Measurements from ENCODE around the gene LIMK1.
"Not testable (repeated sequence)": the region's sequence is repeated elsewhere in the genome, so short reads cannot be mapped to it uniquely, and the experiment has no call there.

Gene LIMK1

GRCh38 chr7:74167324-74167723 is 83.7 kb downstream of the LIMK1 start:
- FAIRE-seq; DNase-seq (ENCODE audit: insufficient read length, low spot score): not testable (repeated sequence)

Data from GM19239 (cell line).